HG02763 (cell line): ENCODE data around the gene CASK.

Source experiments
- ATAC-seq: cut with Tn5 transposase; IDR thresholded peaks from one replicate; pipeline ENCODE4 v1.9.1; 2021; ENCODE audit warnings: mild to moderate bottlenecking, moderate library complexity; ENCODE audit not compliant: unreplicated experiment

CASK gene

GRCh38 chrX:41480508-41481260 lies 442.7 kb downstream of the CASK start:
- no peak for ATAC-seq

GRCh38 chrX:41478381-41478911 lies 444.9 kb downstream of the CASK start:
- ATAC-seq = no peak

- ATAC-seq = no peak
Measured at GRCh38 chrX:41475591-41476241, 447.6 kb downstream of the CASK start.

- ATAC-seq = no peak
Measured at GRCh38 chrX:41475191-41475590, 448.2 kb downstream of the CASK start.

GRCh38 chrX:41474726-41475100 lies 448.6 kb downstream of the CASK start:
- no peak for ATAC-seq

GRCh38 chrX:41473936-41474725 lies 449.2 kb downstream of the CASK start:
- no peak for ATAC-seq

- no peak for ATAC-seq
Measured at GRCh38 chrX:41472231-41472815, 451.0 kb downstream of the CASK start.

- ATAC-seq = no peak
Measured at GRCh38 chrX:41471786-41472185, 451.6 kb downstream of the CASK start.

- no peak for ATAC-seq
Measured at GRCh38 chrX:41470706-41471105, 452.6 kb downstream of the CASK start.

GRCh38 chrX:41468647-41469323 lies 454.6 kb downstream of the CASK start:
- no peak for ATAC-seq
